ENCODE results near the gene DRD2.

DNA sequence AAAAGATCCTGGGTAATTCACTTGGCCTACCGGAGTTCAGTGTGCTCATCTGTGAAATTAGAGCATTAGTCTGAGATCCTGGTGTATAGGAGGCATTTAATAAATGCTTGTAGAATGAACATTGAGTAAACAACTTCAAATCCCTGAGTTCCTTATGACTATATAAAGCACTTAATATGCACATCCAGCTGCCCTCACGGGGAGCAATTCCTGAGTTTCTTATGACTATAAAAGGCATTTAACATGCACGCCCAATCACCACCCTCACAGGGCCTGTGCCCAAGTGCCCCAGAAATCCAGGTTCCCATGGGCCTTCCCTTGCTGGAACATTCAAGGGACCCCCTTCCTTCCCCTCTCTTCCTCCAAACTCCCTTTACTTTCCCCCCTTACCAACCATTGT, 13.6 kb downstream of the DRD2 start:
- TF ChIP-seq, protein P1, sequence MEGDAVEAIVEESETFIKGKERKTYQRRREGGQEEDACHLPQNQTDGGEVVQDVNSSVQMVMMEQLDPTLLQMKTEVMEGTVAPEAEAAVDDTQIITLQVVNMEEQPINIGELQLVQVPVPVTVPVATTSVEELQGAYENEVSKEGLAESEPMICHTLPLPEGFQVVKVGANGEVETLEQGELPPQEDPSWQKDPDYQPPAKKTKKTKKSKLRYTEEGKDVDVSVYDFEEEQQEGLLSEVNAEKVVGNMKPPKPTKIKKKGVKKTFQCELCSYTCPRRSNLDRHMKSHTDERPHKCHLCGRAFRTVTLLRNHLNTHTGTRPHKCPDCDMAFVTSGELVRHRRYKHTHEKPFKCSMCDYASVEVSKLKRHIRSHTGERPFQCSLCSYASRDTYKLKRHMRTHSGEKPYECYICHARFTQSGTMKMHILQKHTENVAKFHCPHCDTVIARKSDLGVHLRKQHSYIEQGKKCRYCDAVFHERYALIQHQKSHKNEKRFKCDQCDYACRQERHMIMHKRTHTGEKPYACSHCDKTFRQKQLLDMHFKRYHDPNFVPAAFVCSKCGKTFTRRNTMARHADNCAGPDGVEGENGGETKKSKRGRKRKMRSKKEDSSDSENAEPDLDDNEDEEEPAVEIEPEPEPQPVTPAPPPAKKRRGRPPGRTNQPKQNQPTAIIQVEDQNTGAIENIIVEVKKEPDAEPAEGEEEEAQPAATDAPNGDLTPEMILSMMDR (IDR thresholded peaks at IDR 0.05) = no peak
- no peak for TF ChIP-seq POLR2A (IDR thresholded peaks at IDR 0.05)

All from vagina (tissue), 2 donors.